ENCODE data around the gene RPS2.

Gene RPS2

GRCh38 chr16:1980030-1980769 is 15.6 kb upstream of the RPS2 start:
- Histone ChIP-seq H3K36me3 (ENCODE audit: insufficient read depth, insufficient read length, low read length) (peaks cover 56% of the 10 kb centered on the region), H3K27me3 (ENCODE audit: insufficient read depth, insufficient read length) (no peaks in the 10 kb centered on the region), H3K4me1 (ENCODE audit: insufficient read depth, insufficient read length) (peaks cover 17% of the 10 kb centered on the region), H3K9ac (ENCODE audit: insufficient read length, low read depth) (no peak overlapping the region), H3K4me3 (ENCODE audit: insufficient read length, low read depth) (no peak overlapping the region), H3K9me3 (ENCODE audit: insufficient read depth, low read length) (no peaks in the 10 kb centered on the region)
- no peak for TF ChIP-seq YY1 (IDR thresholded peaks at IDR 0.05; ENCODE audit: insufficient read depth, insufficient read length)
- TF ChIP-seq ZNF274 (IDR thresholded peaks at IDR 0.05; ENCODE audit: low read depth, low read length): no peak
- no peak for TF ChIP-seq SUZ12 (IDR thresholded peaks at IDR 0.05; ENCODE audit: extremely low read depth, insufficient read depth, insufficient read length)
- DNase-seq (ENCODE audit: low read depth, low spot score): no peak

- peaks cover 59% of the 10 kb centered on the region for H3K36me3 ChIP-seq (ENCODE audit: insufficient read depth, insufficient read length, low read length)
- no peaks in the 10 kb centered on the region for H3K27me3 ChIP-seq (ENCODE audit: insufficient read depth, insufficient read length)
- H3K9ac ChIP-seq (ENCODE audit: insufficient read length, low read depth): no peak overlapping the region
- H3K9me3 ChIP-seq (ENCODE audit: insufficient read depth, low read length): no peaks in the 10 kb centered on the region
- no peak overlapping the region for H3K4me3 ChIP-seq (ENCODE audit: insufficient read length, low read depth)
- peaks cover 17% of the 10 kb centered on the region for H3K4me1 ChIP-seq (ENCODE audit: insufficient read depth, insufficient read length)
- no peak for TF ChIP-seq YY1 (IDR thresholded peaks at IDR 0.05; ENCODE audit: insufficient read depth, insufficient read length)
- no peak for TF ChIP-seq ZNF274 (IDR thresholded peaks at IDR 0.05; ENCODE audit: low read depth, low read length)
- TF ChIP-seq SUZ12 (IDR thresholded peaks at IDR 0.05; ENCODE audit: extremely low read depth, insufficient read depth, insufficient read length): no peak
- DNase-seq (ENCODE audit: low read depth, low spot score): no peak
These were observed 14.8 kb upstream of the RPS2 start for GRCh38 chr16:1979271-1980029.

- no peak overlapping the region for H3K4me3 ChIP-seq (ENCODE audit: insufficient read length, low read depth)
These were observed 14.0 kb upstream of the RPS2 start for GRCh38 chr16:1978476-1979120.

GRCh38 chr16:1977875-1978268 is 13.2 kb upstream of the RPS2 start:
- Histone ChIP-seq H3K9me3 (ENCODE audit: insufficient read depth, low read length) (no peaks in the 10 kb centered on the region), H3K4me3 (ENCODE audit: insufficient read length, low read depth) (no peak overlapping the region), H3K27me3 (ENCODE audit: insufficient read depth, insufficient read length) (no peaks in the 10 kb centered on the region), H3K36me3 (ENCODE audit: insufficient read depth, insufficient read length, low read length) (peaks cover 72% of the 10 kb centered on the region), H3K9ac (ENCODE audit: insufficient read length, low read depth) (no peak overlapping the region), H3K4me1 (ENCODE audit: insufficient read depth, insufficient read length) (peaks cover 15% of the 10 kb centered on the region)
- DNase-seq (ENCODE audit: low read depth, low spot score): no peak
- no peak for TF ChIP-seq YY1 (IDR thresholded peaks at IDR 0.05; ENCODE audit: insufficient read depth, insufficient read length)
- TF ChIP-seq SUZ12 (IDR thresholded peaks at IDR 0.05; ENCODE audit: extremely low read depth, insufficient read depth, insufficient read length): no peak
- TF ChIP-seq ZNF274 (IDR thresholded peaks at IDR 0.05; ENCODE audit: low read depth, low read length): no peak

More at GRCh38 chr16:1978476-1979120, 14.0 kb upstream of the RPS2 start:
- peaks cover 17% of the 10 kb centered on the region for H3K4me1 ChIP-seq (ENCODE audit: insufficient read depth, insufficient read length)
- TF ChIP-seq YY1 (IDR thresholded peaks at IDR 0.05; ENCODE audit: insufficient read depth, insufficient read length): no peak
- no peak for TF ChIP-seq ZNF274 (IDR thresholded peaks at IDR 0.05; ENCODE audit: low read depth, low read length)
- no peak for TF ChIP-seq SUZ12 (IDR thresholded peaks at IDR 0.05; ENCODE audit: extremely low read depth, insufficient read depth, insufficient read length)
- no peak for DNase-seq (ENCODE audit: low read depth, low spot score)
- no peaks in the 10 kb centered on the region for H3K9me3 ChIP-seq (ENCODE audit: insufficient read depth, low read length)
- H3K27me3 ChIP-seq (ENCODE audit: insufficient read depth, insufficient read length): no peaks in the 10 kb centered on the region
- H3K36me3 ChIP-seq (ENCODE audit: insufficient read depth, insufficient read length, low read length): peaks cover 68% of the 10 kb centered on the region
- H3K9ac ChIP-seq (ENCODE audit: insufficient read length, low read depth): no peak overlapping the region

- Histone ChIP-seq H3K9ac (ENCODE audit: insufficient read length, low read depth) (no peak overlapping the region), H3K36me3 (ENCODE audit: insufficient read depth, insufficient read length, low read length) (peaks cover 72% of the 10 kb centered on the region), H3K27me3 (ENCODE audit: insufficient read depth, insufficient read length) (no peaks in the 10 kb centered on the region), H3K4me3 (ENCODE audit: insufficient read length, low read depth) (no peak overlapping the region), H3K4me1 (ENCODE audit: insufficient read depth, insufficient read length) (peaks cover 18% of the 10 kb centered on the region), H3K9me3 (ENCODE audit: insufficient read depth, low read length) (no peaks in the 10 kb centered on the region)
- TF ChIP-seq SUZ12 (IDR thresholded peaks at IDR 0.05; ENCODE audit: extremely low read depth, insufficient read depth, insufficient read length) (no peak), ZNF274 (IDR thresholded peaks at IDR 0.05; ENCODE audit: low read depth, low read length) (no peak), YY1 (IDR thresholded peaks at IDR 0.05; ENCODE audit: insufficient read depth, insufficient read length) (no peak)
- no peak for DNase-seq (ENCODE audit: low read depth, low spot score)
These were observed 12.6 kb upstream of the RPS2 start for GRCh38 chr16:1976951-1977874.

- no peak for TF ChIP-seq SUZ12 (IDR thresholded peaks at IDR 0.05; ENCODE audit: extremely low read depth, insufficient read depth, insufficient read length)
- TF ChIP-seq YY1 (IDR thresholded peaks at IDR 0.05; ENCODE audit: insufficient read depth, insufficient read length): no peak
- TF ChIP-seq ZNF274 (IDR thresholded peaks at IDR 0.05; ENCODE audit: low read depth, low read length): no peak
- no peak overlapping the region for H3K9ac ChIP-seq (ENCODE audit: insufficient read length, low read depth)
- H3K9me3 ChIP-seq (ENCODE audit: insufficient read depth, low read length): no peaks in the 10 kb centered on the region
- H3K36me3 ChIP-seq (ENCODE audit: insufficient read depth, insufficient read length, low read length): peaks cover 72% of the 10 kb centered on the region
- no peaks in the 10 kb centered on the region for H3K27me3 ChIP-seq (ENCODE audit: insufficient read depth, insufficient read length)
- H3K4me3 ChIP-seq (ENCODE audit: insufficient read length, low read depth): no peak overlapping the region
- DNase-seq (ENCODE audit: low read depth, low spot score): no peak
- H3K4me1 ChIP-seq (ENCODE audit: insufficient read depth, insufficient read length): peaks cover 7% of the 10 kb centered on the region
These were observed 11.5 kb upstream of the RPS2 start for GRCh38 chr16:1976216-1976520.
